ENCODE results near the gene BCL7C. TPM values are rescaled to one million over a fixed set of nuclear protein-coding genes. Genes with fewer than 3 reads are reported as not detected.

The BCL7C gene
- total and polyA plus RNA-seq, 10 of the 15 experiments (the other 5 are each of a cell fraction or from before 2014, with no cell fraction given) = 1.1 to 30.5 (median 13.7) TPM

GRCh38 chr16:30896261-30896888, 2.5 kb upstream of the BCL7C start, which contains the start of gene CTF1:
Gene CTF1 (plus strand): TSS chr16:30896614. CDS start chr16:30896644, 30 bp downstream.
- no TSS peak for BruUV-seq (replicated peaks)
- ChIA-PET CTCF (interaction anchor here (0.7 to 4.1 kb wide), 2 partner anchors 23 to 51 kb away, joined by 3 to 28 read pairs; no protein-coding TSS in a partner anchor), SMC1A (ENCODE audit: uncharacterized antibody, unreplicated experiment) (interaction anchor here (1.2 to 8.8 kb wide), 3 partner anchors 14 to 52 kb away, joined by 3 to 146 read pairs (median 3); no protein-coding TSS in a partner anchor), POLR2A (interaction anchor here (0.5 to 0.8 kb wide), 2 partner anchors 23 to 32 kb away, joined by 3 read pairs; no protein-coding TSS in a partner anchor), RAD21 (ENCODE audit: unreplicated experiment) (interaction anchor here (2.0 kb wide), 1 partner anchor 51 kb away, joined by 7 read pairs; no protein-coding TSS in a partner anchor)
- FAIRE-seq (no peak), ATAC-seq (no peak), DNase-seq (ENCODE audit: low read depth, low spot score) (no peak)
- WGBS (ENCODE audit: insufficient coverage, insufficient replicate concordance, low lambda C conversion rate, missing lambda C conversion rate) = 25% methylated on average over 30 of the region's 31 CpGs
- Histone ChIP-seq H2AFZ (ENCODE audit: control insufficient read depth, low read depth, low read length) (peak within 1 kb of the TSS; percentile 78), H3K4me1 (ENCODE audit: control insufficient read depth, insufficient read depth, low read length) (peaks cover 26% of the 10 kb centered on the region), H3K36me3 (ENCODE audit: control insufficient read depth in 2 of 2, insufficient read depth in 2 of 2, low read length in 1 of 2) (no peaks in the 10 kb centered on the region), H3K79me2 (ENCODE audit: control insufficient read depth, insufficient read depth, low read length) (peaks cover 1% of the 10 kb centered on the region; the same call in 1 of the 2 replicates), H3K27me3 (replicated peaks in 1 of 2; ENCODE audit: control insufficient read depth in 2 of 2, insufficient read depth in 2 of 2, low read length in 1 of 2) (no peaks in the 10 kb centered on the region), H3K4me2 (ENCODE audit: control insufficient read depth, insufficient read depth) (peak within 1 kb of the TSS; percentile 71), H4K20me1 (ENCODE audit: control insufficient read depth, insufficient read depth) (no peaks in the 10 kb centered on the region; the same call in 1 of the 2 replicates), H3K9ac (ENCODE audit: control insufficient read depth, insufficient read depth, low read length) (peak within 1 kb of the TSS; percentile 32; the same call in 1 of the 2 replicates), H3K9me3 (replicated peaks; ENCODE audit: control insufficient read depth, insufficient read depth, low read length) (no peaks in the 10 kb centered on the region), H3K4me3 (no peak within 1 kb of the TSS), H3K27ac (ENCODE audit: control insufficient read depth, insufficient read depth) (peak within 1 kb of the TSS; percentile 39; the same call in 1 of the 2 replicates)
- in situ Hi-C loops (cut with MboI) (no loop called here), intact Hi-C loops (cut with micrococcal nuclease; ENCODE audit: unreplicated experiment) (loop anchor here (2.0 to 10.0 kb wide), 2 partner anchors 26 to 242 kb away; partner anchors contain the start of genes FBRS, FBXL19 and PRR14)
- no peak for TF ChIP-seq LARP7 (IDR thresholded peaks at IDR 0.05)
- TF ChIP-seq MTA3 (IDR thresholded peaks at IDR 0.05; ENCODE audit: borderline replicate concordance, low read length) = no peak
- TF ChIP-seq TCF7 (IDR thresholded peaks at IDR 0.05; ENCODE audit: borderline replicate concordance) = no peak
- TF ChIP-seq ZNF207 (IDR thresholded peaks at IDR 0.05; ENCODE audit: borderline replicate concordance) = no peak
- TF ChIP-seq SIX5 (IDR thresholded peaks at IDR 0.05; ENCODE audit: low read depth, low read length, severe bottlenecking) = no peak
- TF ChIP-seq TBL1XR1 (IDR thresholded peaks at IDR 0.05; ENCODE audit: low read depth, low read length) = no peak

All from GM12878 (cell line).